C4-2B (cell line): Measurements from ENCODE around the gene RFC1.
A peak's percentile ranks its signal among the peaks of the same experiment; 100 is the strongest.
"Not testable (repeated sequence)": the region's sequence is repeated elsewhere in the genome, so short reads cannot be mapped to it uniquely, and the experiment has no call there.

Source experiments
- H3K27ac ChIP-seq: fragments of 450-650 bp; 2 replicates; pipeline ENCODE4 v1.5.1; 2017
- CTCF ChIP-seq: fragments of 450-650 bp; conservative IDR thresholded peaks from 2 replicates; pipeline ENCODE4 v1.5.1; 2017; ENCODE audit warnings: mild to moderate bottlenecking
- ZFX ChIP-seq: fragments of 450-650 bp; IDR thresholded peaks from 2 replicates; pipeline ENCODE4 v1.6.1; 2017

RFC1 gene

GRCh38 chr4:39365360-39365759 is 802 bp downstream of the RFC1 start:
- peak overlapping the region; percentile 91 for H3K27ac ChIP-seq
- TF ChIP-seq ZFX (no peak), CTCF (no peak)

- TF ChIP-seq ZFX (no peak), CTCF (no peak)
- H3K27ac ChIP-seq: no peak overlapping the region
Observed at GRCh38 chr4:39363773-39364393, 2.3 kb downstream of the RFC1 start.

- H3K27ac ChIP-seq: no peak overlapping the region
- TF ChIP-seq ZFX (no peak), CTCF (no peak)
Observed at GRCh38 chr4:39362827-39363226, 3.3 kb downstream of the RFC1 start.

GRCh38 chr4:39360611-39361010 is 5.6 kb downstream of the RFC1 start:
- not testable (repeated sequence) for H3K27ac ChIP-seq

- TF ChIP-seq ZFX (no peak), CTCF (no peak)
- no peak overlapping the region for H3K27ac ChIP-seq
Observed at GRCh38 chr4:39357002-39357401, 9.2 kb downstream of the RFC1 start.

- TF ChIP-seq CTCF (no peak), ZFX (no peak)
Observed at GRCh38 chr4:39354254-39354552, 12.0 kb downstream of the RFC1 start.

GRCh38 chr4:39353478-39354253 is 12.5 kb downstream of the RFC1 start:
- TF ChIP-seq ZFX: no peak
- TF ChIP-seq CTCF: no peak
- no peak overlapping the region for H3K27ac ChIP-seq

More at GRCh38 chr4:39354254-39354552, 12.0 kb downstream of the RFC1 start:
- no peak overlapping the region for H3K27ac ChIP-seq

- H3K27ac ChIP-seq: not testable (repeated sequence)
Observed at GRCh38 chr4:39353149-39353477, 13.0 kb downstream of the RFC1 start.
